Mucosa of stomach (tissue), 1 donor: ENCODE results near the gene SHC3.

Experiments used
- H3K27me3 ChIP-seq: one replicate; pipeline ENCODE4 v1.7.0; 2013; ENCODE audit warnings: mild to moderate bottlenecking, low read length; ENCODE audit not compliant: control insufficient read depth, insufficient read depth
- H3K36me3 ChIP-seq: one replicate; pipeline ENCODE4 v1.7.0; 2013; ENCODE audit warnings: low read length; ENCODE audit not compliant: control insufficient read depth, insufficient read depth
- H3K4me1 ChIP-seq: one replicate; pipeline ENCODE4 v1.7.0; 2013; ENCODE audit warnings: mild to moderate bottlenecking, low read length; ENCODE audit not compliant: control insufficient read depth, insufficient read depth
- H3K4me3 ChIP-seq: one replicate; pipeline ENCODE4 v1.7.0; 2013; ENCODE audit warnings: low read length
- H3K9ac ChIP-seq: one replicate; pipeline ENCODE4 v1.7.0; 2013; ENCODE audit warnings: mild to moderate bottlenecking, low read length, moderate library complexity
- H3K9me3 ChIP-seq: one replicate; pipeline ENCODE4 v1.7.0; 2013; ENCODE audit warnings: mild to moderate bottlenecking, low read length, moderate library complexity; ENCODE audit not compliant: control insufficient read depth
- donor health status: Pancreatic carcinoma.

The SHC3 gene

GRCh38 chr9:89039664-89040063, 139.0 kb downstream of the SHC3 start:
- H3K27me3 ChIP-seq = no peaks in the 10 kb centered on the region
- no peaks in the 10 kb centered on the region for H3K4me1 ChIP-seq
- no peak overlapping the region for H3K4me3 ChIP-seq
- H3K9me3 ChIP-seq = no peaks in the 10 kb centered on the region
- H3K36me3 ChIP-seq = no peaks in the 10 kb centered on the region
- H3K9ac ChIP-seq = no peak overlapping the region

- Histone ChIP-seq H3K4me1 (no peaks in the 10 kb centered on the region), H3K36me3 (no peaks in the 10 kb centered on the region), H3K4me3 (no peak overlapping the region), H3K9me3 (no peaks in the 10 kb centered on the region), H3K9ac (no peak overlapping the region), H3K27me3 (no peaks in the 10 kb centered on the region)
Observed at GRCh38 chr9:89039104-89039465, 139.5 kb downstream of the SHC3 start.

- H3K36me3 ChIP-seq = no peaks in the 10 kb centered on the region
- no peaks in the 10 kb centered on the region for H3K9me3 ChIP-seq
- no peak overlapping the region for H3K4me3 ChIP-seq
- no peaks in the 10 kb centered on the region for H3K27me3 ChIP-seq
- no peaks in the 10 kb centered on the region for H3K4me1 ChIP-seq
- H3K9ac ChIP-seq = no peak overlapping the region
Observed at GRCh38 chr9:89038382-89039103, 140.1 kb downstream of the SHC3 start.

- no peaks in the 10 kb centered on the region for H3K4me1 ChIP-seq
Observed at GRCh38 chr9:89037891-89038290, 140.7 kb downstream of the SHC3 start.

GRCh38 chr9:89037346-89037745, 141.3 kb downstream of the SHC3 start:
- H3K4me1 ChIP-seq = no peaks in the 10 kb centered on the region
- no peaks in the 10 kb centered on the region for H3K36me3 ChIP-seq
- no peak overlapping the region for H3K9ac ChIP-seq
- H3K4me3 ChIP-seq = no peak overlapping the region
- H3K27me3 ChIP-seq = no peaks in the 10 kb centered on the region
- H3K9me3 ChIP-seq = no peaks in the 10 kb centered on the region

More at GRCh38 chr9:89037891-89038290, 140.7 kb downstream of the SHC3 start:
- Histone ChIP-seq H3K36me3 (no peaks in the 10 kb centered on the region), H3K4me3 (no peak overlapping the region), H3K9ac (no peak overlapping the region), H3K9me3 (no peaks in the 10 kb centered on the region), H3K27me3 (no peaks in the 10 kb centered on the region)

- H3K4me1 ChIP-seq = no peaks in the 10 kb centered on the region
- no peak overlapping the region for H3K4me3 ChIP-seq
- no peaks in the 10 kb centered on the region for H3K36me3 ChIP-seq
- no peaks in the 10 kb centered on the region for H3K27me3 ChIP-seq
- H3K9me3 ChIP-seq = no peaks in the 10 kb centered on the region
- H3K9ac ChIP-seq = no peak overlapping the region
Observed at GRCh38 chr9:89036891-89037290, 141.7 kb downstream of the SHC3 start.

GRCh38 chr9:89036383-89036782, 142.2 kb downstream of the SHC3 start:
- no peaks in the 10 kb centered on the region for H3K27me3 ChIP-seq
- H3K9ac ChIP-seq = no peak overlapping the region
- no peak overlapping the region for H3K4me3 ChIP-seq
- H3K36me3 ChIP-seq = no peaks in the 10 kb centered on the region
- no peaks in the 10 kb centered on the region for H3K9me3 ChIP-seq
- no peaks in the 10 kb centered on the region for H3K4me1 ChIP-seq

- Histone ChIP-seq H3K9ac (no peak overlapping the region), H3K4me3 (no peak overlapping the region), H3K4me1 (no peaks in the 10 kb centered on the region), H3K27me3 (no peaks in the 10 kb centered on the region), H3K36me3 (no peaks in the 10 kb centered on the region), H3K9me3 (no peaks in the 10 kb centered on the region)
Observed at GRCh38 chr9:89032661-89033060, 146.0 kb downstream of the SHC3 start.

- Histone ChIP-seq H3K27me3 (no peaks in the 10 kb centered on the region), H3K4me1 (no peaks in the 10 kb centered on the region), H3K9ac (no peak overlapping the region), H3K9me3 (no peaks in the 10 kb centered on the region), H3K36me3 (no peaks in the 10 kb centered on the region), H3K4me3 (no peak overlapping the region)
Observed at GRCh38 chr9:89032173-89032572, 146.4 kb downstream of the SHC3 start.

GRCh38 chr9:89029788-89030187, 148.8 kb downstream of the SHC3 start:
- no peak overlapping the region for H3K9ac ChIP-seq
- no peaks in the 10 kb centered on the region for H3K4me1 ChIP-seq
- no peaks in the 10 kb centered on the region for H3K9me3 ChIP-seq
- no peak overlapping the region for H3K4me3 ChIP-seq
- H3K27me3 ChIP-seq = no peaks in the 10 kb centered on the region
- H3K36me3 ChIP-seq = no peaks in the 10 kb centered on the region

- Histone ChIP-seq H3K4me3 (no peak overlapping the region), H3K4me1 (peaks cover 15% of the 10 kb centered on the region), H3K27me3 (no peaks in the 10 kb centered on the region), H3K36me3 (no peaks in the 10 kb centered on the region), H3K9me3 (no peaks in the 10 kb centered on the region), H3K9ac (no peak overlapping the region)
Observed at GRCh38 chr9:89026876-89027275, 151.7 kb downstream of the SHC3 start.

GRCh38 chr9:89025553-89025952, 153.1 kb downstream of the SHC3 start:
- Histone ChIP-seq H3K4me3 (no peak overlapping the region), H3K4me1 (peaks cover 28% of the 10 kb centered on the region), H3K9me3 (no peaks in the 10 kb centered on the region), H3K27me3 (no peaks in the 10 kb centered on the region), H3K36me3 (no peaks in the 10 kb centered on the region), H3K9ac (no peak overlapping the region)

- H3K9me3 ChIP-seq = no peaks in the 10 kb centered on the region
- H3K36me3 ChIP-seq = no peaks in the 10 kb centered on the region
- peaks cover 28% of the 10 kb centered on the region for H3K4me1 ChIP-seq
- H3K9ac ChIP-seq = no peak overlapping the region
- no peaks in the 10 kb centered on the region for H3K27me3 ChIP-seq
- H3K4me3 ChIP-seq = no peak overlapping the region
Observed at GRCh38 chr9:89024727-89025126, 153.9 kb downstream of the SHC3 start.
